Measurements from ENCODE around the gene PTPRN2. TPM values are rescaled to one million over a fixed set of nuclear protein-coding genes. Genes with fewer than 3 reads are reported as not detected.

Gene PTPRN2
- total RNA-seq, 1 experiment from 2014 or later, result 0.11 TPM

DNA sequence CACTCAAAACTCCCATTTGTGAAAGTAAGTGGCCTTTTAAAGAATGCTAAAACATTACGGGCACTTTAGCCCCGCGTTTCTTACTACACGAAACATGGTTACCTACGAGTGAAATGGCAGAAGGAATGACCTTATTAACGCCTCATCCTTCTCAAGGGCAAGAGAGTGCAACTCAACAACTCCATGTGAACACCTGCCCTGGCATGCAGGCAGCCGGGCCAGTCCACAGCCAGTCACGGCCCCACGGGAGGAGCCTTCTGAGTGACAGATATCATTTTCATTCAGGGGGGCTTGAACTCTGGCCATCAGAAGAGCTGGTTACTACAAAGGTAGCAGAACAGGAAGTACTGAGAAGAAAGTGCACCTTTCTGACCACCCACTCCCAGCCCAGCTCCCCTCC is 236.1 kb downstream of the PTPRN2 start:
- no peaks in the 10 kb centered on the region for H3K4me1 ChIP-seq (ENCODE audit: insufficient read depth, low read length, poor library complexity, severe bottlenecking)
- H3K36me3 ChIP-seq (ENCODE audit: insufficient read depth, low read length, poor library complexity, severe bottlenecking), result no peaks in the 10 kb centered on the region
- no peak for DNase-seq (ENCODE audit: low spot score)
- intact Hi-C loops (cut with micrococcal nuclease; ENCODE audit: unreplicated experiment), result loop anchor here (5.0 kb wide), 1 partner anchor 919 kb away; no protein-coding TSS in a partner anchor
- ChIA-PET CTCF (no interaction called here), POLR2A (ENCODE audit: low non-redundant PET) (no interaction called here)
- H3K27me3 ChIP-seq (replicated peaks; ENCODE audit: insufficient read depth, low read depth, low read length, poor library complexity), result peaks cover 5% of the 10 kb centered on the region
- H3K9me3 ChIP-seq (ENCODE audit: low read depth, low read length, poor library complexity, severe bottlenecking), result no peaks in the 10 kb centered on the region
- no peak overlapping the region for H3K4me3 ChIP-seq (ENCODE audit: low read depth, low read length, poor library complexity, severe bottlenecking)
- TF ChIP-seq, protein P1, sequence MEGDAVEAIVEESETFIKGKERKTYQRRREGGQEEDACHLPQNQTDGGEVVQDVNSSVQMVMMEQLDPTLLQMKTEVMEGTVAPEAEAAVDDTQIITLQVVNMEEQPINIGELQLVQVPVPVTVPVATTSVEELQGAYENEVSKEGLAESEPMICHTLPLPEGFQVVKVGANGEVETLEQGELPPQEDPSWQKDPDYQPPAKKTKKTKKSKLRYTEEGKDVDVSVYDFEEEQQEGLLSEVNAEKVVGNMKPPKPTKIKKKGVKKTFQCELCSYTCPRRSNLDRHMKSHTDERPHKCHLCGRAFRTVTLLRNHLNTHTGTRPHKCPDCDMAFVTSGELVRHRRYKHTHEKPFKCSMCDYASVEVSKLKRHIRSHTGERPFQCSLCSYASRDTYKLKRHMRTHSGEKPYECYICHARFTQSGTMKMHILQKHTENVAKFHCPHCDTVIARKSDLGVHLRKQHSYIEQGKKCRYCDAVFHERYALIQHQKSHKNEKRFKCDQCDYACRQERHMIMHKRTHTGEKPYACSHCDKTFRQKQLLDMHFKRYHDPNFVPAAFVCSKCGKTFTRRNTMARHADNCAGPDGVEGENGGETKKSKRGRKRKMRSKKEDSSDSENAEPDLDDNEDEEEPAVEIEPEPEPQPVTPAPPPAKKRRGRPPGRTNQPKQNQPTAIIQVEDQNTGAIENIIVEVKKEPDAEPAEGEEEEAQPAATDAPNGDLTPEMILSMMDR (conservative IDR thresholded peaks at IDR 0.05; ENCODE audit: low read depth, low read length), result no peak
- TF ChIP-seq EZH2 (IDR thresholded peaks at IDR 0.05; ENCODE audit: borderline replicate concordance, low read depth, low read length, poor library complexity, severe bottlenecking), result no peak
- H3K27ac ChIP-seq (ENCODE audit: low read depth, low read length, poor library complexity, severe bottlenecking), result no peak overlapping the region
- BruUV-seq (replicated peaks), result no TSS peak

DNA sequence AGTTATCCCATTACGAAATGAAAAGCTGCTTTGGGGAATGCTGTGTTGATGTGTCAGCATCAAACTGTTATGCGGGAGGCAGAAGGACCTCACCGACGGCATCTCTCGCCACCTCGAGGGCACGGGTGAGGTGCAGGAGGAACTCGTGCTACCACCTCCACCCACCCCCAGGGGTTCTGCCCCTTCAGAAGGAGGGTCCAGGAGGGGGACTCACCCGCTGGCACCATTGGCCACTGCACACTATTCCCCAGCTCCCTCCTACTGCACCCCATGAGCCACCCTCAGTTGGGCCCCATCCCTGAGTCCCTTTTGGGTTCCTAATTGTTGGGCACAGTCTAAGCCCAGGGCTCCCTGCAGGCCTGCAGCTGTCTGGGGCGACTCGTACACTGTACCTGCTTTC is 236.6 kb downstream of the PTPRN2 start:
- Histone ChIP-seq H3K36me3 (ENCODE audit: insufficient read depth, low read length, poor library complexity, severe bottlenecking) (no peaks in the 10 kb centered on the region), H3K4me3 (ENCODE audit: low read depth, low read length, poor library complexity, severe bottlenecking) (no peak overlapping the region), H3K27ac (ENCODE audit: low read depth, low read length, poor library complexity, severe bottlenecking) (no peak overlapping the region), H3K27me3 (replicated peaks; ENCODE audit: insufficient read depth, low read depth, low read length, poor library complexity) (peaks cover 1% of the 10 kb centered on the region), H3K9me3 (ENCODE audit: low read depth, low read length, poor library complexity, severe bottlenecking) (no peaks in the 10 kb centered on the region), H3K4me1 (ENCODE audit: insufficient read depth, low read length, poor library complexity, severe bottlenecking) (no peaks in the 10 kb centered on the region)
- CTCF ChIA-PET, result no interaction called here
- intact Hi-C loops (cut with micrococcal nuclease; ENCODE audit: unreplicated experiment), result loop anchor here (5.0 kb wide), 1 partner anchor 919 kb away; no protein-coding TSS in a partner anchor
- POLR2A ChIA-PET (ENCODE audit: low non-redundant PET), result no interaction called here
- DNase-seq (ENCODE audit: low spot score), result no peak
- no peak for TF ChIP-seq EZH2 (IDR thresholded peaks at IDR 0.05; ENCODE audit: borderline replicate concordance, low read depth, low read length, poor library complexity, severe bottlenecking)
- TF ChIP-seq, protein P1 (conservative IDR thresholded peaks at IDR 0.05; ENCODE audit: low read depth, low read length), result no peak
- BruUV-seq (replicated peaks), result no TSS peak

DNA sequence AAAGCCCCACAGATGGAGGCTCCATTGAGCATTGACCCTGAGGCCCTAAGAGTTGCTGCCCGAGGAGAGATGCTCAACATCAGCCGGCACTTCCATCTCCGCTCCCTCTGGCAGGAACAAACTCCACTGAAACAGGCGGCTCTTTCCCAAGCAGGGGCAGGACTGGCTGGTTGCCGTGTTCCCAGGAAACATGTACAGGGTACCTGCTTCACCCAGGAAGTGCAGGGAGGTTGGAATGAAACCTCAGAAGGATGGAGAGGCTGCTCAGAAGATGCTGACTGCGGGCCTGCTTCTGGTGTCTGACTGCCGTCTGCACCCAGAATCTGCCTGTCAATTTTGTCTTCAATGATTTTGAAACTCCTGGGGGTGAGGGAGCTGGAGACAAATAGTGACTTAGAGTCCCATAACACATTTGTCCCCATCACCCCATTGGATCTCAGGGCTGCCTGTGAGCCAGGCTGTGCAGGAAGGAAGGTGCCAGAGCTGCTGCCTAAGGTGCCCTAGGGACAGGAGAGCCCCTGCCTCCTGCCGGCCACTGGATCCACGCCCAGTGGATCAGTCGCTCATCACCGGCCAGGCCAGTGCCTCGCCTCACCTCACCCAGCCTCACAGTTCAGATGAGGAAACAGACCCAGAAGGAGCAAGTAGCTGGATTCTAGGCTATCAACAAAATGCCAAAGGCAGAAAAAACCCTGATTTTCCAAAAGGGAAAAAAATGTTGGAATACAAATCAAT is 237.3 kb downstream of the PTPRN2 start:
- POLR2A ChIA-PET (ENCODE audit: low non-redundant PET), result no interaction called here
- Histone ChIP-seq H3K4me3 (ENCODE audit: low read depth, low read length, poor library complexity, severe bottlenecking) (no peak overlapping the region), H3K36me3 (ENCODE audit: insufficient read depth, low read length, poor library complexity, severe bottlenecking) (no peaks in the 10 kb centered on the region), H3K9me3 (ENCODE audit: low read depth, low read length, poor library complexity, severe bottlenecking) (no peaks in the 10 kb centered on the region), H3K4me1 (ENCODE audit: insufficient read depth, low read length, poor library complexity, severe bottlenecking) (no peaks in the 10 kb centered on the region), H3K27ac (ENCODE audit: low read depth, low read length, poor library complexity, severe bottlenecking) (no peak overlapping the region), H3K27me3 (replicated peaks; ENCODE audit: insufficient read depth, low read depth, low read length, poor library complexity) (no peaks in the 10 kb centered on the region)
- no peak for DNase-seq (ENCODE audit: low spot score)
- intact Hi-C loops (cut with micrococcal nuclease; ENCODE audit: unreplicated experiment), result loop anchor here (5.0 kb wide), 1 partner anchor 918 kb away; no protein-coding TSS in a partner anchor
- TF ChIP-seq, protein P1 (conservative IDR thresholded peaks at IDR 0.05; ENCODE audit: low read depth, low read length), result no peak
- TF ChIP-seq EZH2 (IDR thresholded peaks at IDR 0.05; ENCODE audit: borderline replicate concordance, low read depth, low read length, poor library complexity, severe bottlenecking), result no peak
- CTCF ChIA-PET, result no interaction called here
- no TSS peak for BruUV-seq (replicated peaks)

Measured in A673 (cell line).